Measurements from ENCODE around the gene MS4A8. TPM values are rescaled to one million over a fixed set of nuclear protein-coding genes. Genes with fewer than 3 reads are reported as not detected.

The MS4A8 gene
- total RNA-seq, 1 experiment from 2014 or later = not detected

DNA sequence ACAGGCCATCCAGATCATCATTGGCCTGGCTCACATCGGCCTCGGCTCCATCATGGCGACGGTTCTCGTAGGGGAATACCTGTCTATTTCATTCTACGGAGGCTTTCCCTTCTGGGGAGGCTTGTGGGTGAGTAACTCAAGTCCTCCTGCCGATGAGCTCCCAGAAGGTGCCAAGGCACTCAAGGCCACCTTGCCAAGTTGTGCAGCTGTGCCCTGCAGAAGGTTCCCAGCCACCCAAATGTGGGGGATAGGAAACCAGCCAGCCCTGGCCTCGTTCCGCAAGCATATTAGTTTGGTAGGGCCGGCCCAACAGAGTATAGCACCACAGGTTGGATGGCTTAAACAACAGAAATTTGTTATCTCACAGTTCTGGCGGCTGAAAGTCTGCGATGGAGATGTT, 4.0 kb downstream of the MS4A8 start:
- Histone ChIP-seq H3K9ac (ENCODE audit: extremely low read depth, insufficient read length, low read length) (no peak overlapping the region), H3K27ac (ENCODE audit: insufficient read length, low read depth, low read length) (no peak overlapping the region), H3K79me2 (ENCODE audit: insufficient read depth, low read length) (no peaks in the 10 kb centered on the region), H3T11ph (ENCODE audit: low read length) (no peak overlapping the region), H2BK20ac (ENCODE audit: low read depth, low read length, poor library complexity, severe bottlenecking) (no peak overlapping the region), H3K4me1 (ENCODE audit: insufficient read depth, low read length) (no peaks in the 10 kb centered on the region), H4K8ac (replicated peaks; ENCODE audit: insufficient read length, low read depth, low read length) (no peak overlapping the region), H2BK15ac (ENCODE audit: low read depth, low read length) (no peak overlapping the region), H3K79me1 (ENCODE audit: insufficient read depth, low read depth, low read length, poor library complexity, severe bottlenecking) (no peaks in the 10 kb centered on the region), H2BK120ac (ENCODE audit: low read depth, low read length, poor library complexity, severe bottlenecking) (no peak overlapping the region), H3K4me2 (ENCODE audit: insufficient read depth, insufficient read length, low read length) (no peak overlapping the region), H2AK5ac (ENCODE audit: insufficient read length, low read length) (no peak overlapping the region), H2BK5ac (ENCODE audit: insufficient read length, low read length) (no peak overlapping the region), H2AFZ (ENCODE audit: low read length) (no peak overlapping the region), H4K5ac (ENCODE audit: insufficient read length, low read depth, low read length) (no peak overlapping the region), H4K91ac (ENCODE audit: insufficient read length, low read depth, low read length) (no peak overlapping the region), H3K27me3 (ENCODE audit: insufficient read depth, low read length) (no peaks in the 10 kb centered on the region), H3K23me2 (ENCODE audit: insufficient read length, low read depth, low read length, poor library complexity, severe bottlenecking) (no peaks in the 10 kb centered on the region), H3K9me3 (ENCODE audit: control insufficient read depth, low read depth, low read length) (no peaks in the 10 kb centered on the region), H3K4ac (ENCODE audit: low read depth, low read length) (no peak overlapping the region), H3K56ac (ENCODE audit: insufficient read length, low read depth, low read length) (no peak overlapping the region), H3K14ac (ENCODE audit: insufficient read depth, low read length) (no peak overlapping the region), H3K23ac (ENCODE audit: insufficient read length, low read depth, low read length) (no peak overlapping the region), H4K20me1 (ENCODE audit: control insufficient read depth, insufficient read depth, insufficient read length) (no peaks in the 10 kb centered on the region), H3K18ac (ENCODE audit: insufficient read length, low read depth, low read length) (no peak overlapping the region), H2BK12ac (ENCODE audit: insufficient read length, low read depth, low read length) (no peak overlapping the region)
- Mint-ChIP-seq H3K9me3 (no peaks in the 10 kb centered on the region), H3K36me3 (ENCODE audit: insufficient read depth in 1 of 3, low read depth in 3 of 3) (no peaks in the 10 kb centered on the region), H3K4me3 (no peak overlapping the region), H3K27ac (no peak overlapping the region), H3K27me3 (ENCODE audit: low read depth) (no peaks in the 10 kb centered on the region), H3K4me1 (peaks cover 8% of the 10 kb centered on the region in 2 experiments)
- no CpG with 5 or more reads among the region's 12 CpGs for WGBS (ENCODE audit: extremely low coverage, insufficient read length, low lambda C conversion rate)
- TF ChIP-seq, protein P1, sequence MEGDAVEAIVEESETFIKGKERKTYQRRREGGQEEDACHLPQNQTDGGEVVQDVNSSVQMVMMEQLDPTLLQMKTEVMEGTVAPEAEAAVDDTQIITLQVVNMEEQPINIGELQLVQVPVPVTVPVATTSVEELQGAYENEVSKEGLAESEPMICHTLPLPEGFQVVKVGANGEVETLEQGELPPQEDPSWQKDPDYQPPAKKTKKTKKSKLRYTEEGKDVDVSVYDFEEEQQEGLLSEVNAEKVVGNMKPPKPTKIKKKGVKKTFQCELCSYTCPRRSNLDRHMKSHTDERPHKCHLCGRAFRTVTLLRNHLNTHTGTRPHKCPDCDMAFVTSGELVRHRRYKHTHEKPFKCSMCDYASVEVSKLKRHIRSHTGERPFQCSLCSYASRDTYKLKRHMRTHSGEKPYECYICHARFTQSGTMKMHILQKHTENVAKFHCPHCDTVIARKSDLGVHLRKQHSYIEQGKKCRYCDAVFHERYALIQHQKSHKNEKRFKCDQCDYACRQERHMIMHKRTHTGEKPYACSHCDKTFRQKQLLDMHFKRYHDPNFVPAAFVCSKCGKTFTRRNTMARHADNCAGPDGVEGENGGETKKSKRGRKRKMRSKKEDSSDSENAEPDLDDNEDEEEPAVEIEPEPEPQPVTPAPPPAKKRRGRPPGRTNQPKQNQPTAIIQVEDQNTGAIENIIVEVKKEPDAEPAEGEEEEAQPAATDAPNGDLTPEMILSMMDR (conservative IDR thresholded peaks at IDR 0.05) = no peak
- DNase-seq = no peak
